Adipose tissue (tissue), 3 donors: Measurements from ENCODE around the gene ANTKMT. TPM values are rescaled to one million over a fixed set of nuclear protein-coding genes. Genes with fewer than 3 reads are reported as not detected.

Experiments used
- H3K27ac ChIP-seq: one replicate; pipeline ENCODE4 v1.5.1; 2013; ENCODE audit warnings: low read depth, low read length
- WGBS, 3 donors: extraction: QIAGEN DNeasy Blood & Tissue Kit; methylation state at CpG; one replicate each; pipeline ENCODE4 v1.1.7; 2013; 5-methylcytosine and 5-hydroxymethylcytosine counted together
- polyA plus RNA-seq, 3 donors: library from polyadenylated mRNA; stranded (reverse); fragments of 200-250 nt; gene quantifications; one replicate each; pipeline ENCODE4 v1.2.3, GENCODE V29; 2013
- donor health status: healthy with polysubstance abuse.
- donor health status: Bipolar disorder and iron deficiency.
- donor health status: healthy.

ANTKMT gene
- polyA plus RNA-seq, result 10 to 100 TPM; 10.1 to 33.4 (median 26.0) TPM

- H3K27ac ChIP-seq, result peak within 1 kb of the TSS; percentile 62
- WGBS, 3 donors, result 3 to 9% (median 9%) methylated on average over 82 to 106 of the region's 106 CpGs
These were observed at the start of gene ANTKMT for GRCh38 chr16:720990-721764. TSS of gene ANTKMT (plus strand) at chr16:721146. CDS start at chr16:721275, 129 bp downstream.

GRCh38 chr16:671353-672131 is 49.4 kb upstream of the ANTKMT start:
- 83 to 88% (median 86%) methylated on average over 35 to 40 of the region's 40 CpGs for WGBS, 3 donors
- H3K27ac ChIP-seq, result no peak overlapping the region

GRCh38 chr16:672371-672770 is 48.6 kb upstream of the ANTKMT start:
- 91 to 95% (median 94%) methylated on average over 19 of the region's 19 CpGs for WGBS, 3 donors
- no peak overlapping the region for H3K27ac ChIP-seq

- 95 to 96% (median 96%) methylated on average over 19 to 21 of the region's 21 CpGs for WGBS, 3 donors
- no peak overlapping the region for H3K27ac ChIP-seq
These were observed 48.1 kb upstream of the ANTKMT start for GRCh38 chr16:672851-673250.

- no peak overlapping the region for H3K27ac ChIP-seq
- WGBS, 3 donors, result 90 to 94% (median 92%) methylated on average over 16 to 18 of the region's 18 CpGs
These were observed 47.5 kb upstream of the ANTKMT start for GRCh38 chr16:673399-673991.

GRCh38 chr16:674214-674881 is 46.6 kb upstream of the ANTKMT start:
- H3K27ac ChIP-seq, result no peak overlapping the region
- 68 to 85% (median 73%) methylated on average over 22 of the region's 22 CpGs for WGBS, 3 donors

- WGBS, 3 donors, result 4 to 8% (median 7%) methylated on average over 58 to 73 of the region's 73 CpGs
- H3K27ac ChIP-seq, result no peak within 1 kb of the TSS
These were observed 45.7 kb upstream of the ANTKMT start, which contains the start of gene RHBDL1 for GRCh38 chr16:674968-675883. TSS of gene RHBDL1 (plus strand) at chr16:675671. CDS start at chr16:675791, 120 bp downstream.

GRCh38 chr16:675884-676564 is 44.9 kb upstream of the ANTKMT start:
- H3K27ac ChIP-seq, result no peak overlapping the region
- WGBS, 3 donors, result 44 to 49% (median 49%) methylated on average over 20 to 25 of the region's 25 CpGs

GRCh38 chr16:676565-676902 is 44.4 kb upstream of the ANTKMT start:
- H3K27ac ChIP-seq, result no peak overlapping the region
- WGBS, 3 donors, result 85 to 92% (median 91%) methylated on average over 18 to 21 of the region's 21 CpGs

- no peak overlapping the region for H3K27ac ChIP-seq
- WGBS, 3 donors, result 56 to 73% (median 67%) methylated on average over 23 of the region's 23 CpGs
These were observed 44.0 kb upstream of the ANTKMT start for GRCh38 chr16:676913-677312.

- WGBS, 3 donors, result 45 to 65% (median 49%) methylated on average over 53 to 57 of the region's 57 CpGs
- no peak overlapping the region for H3K27ac ChIP-seq
These were observed 43.4 kb upstream of the ANTKMT start for GRCh38 chr16:677316-678190.

- no peak overlapping the region for H3K27ac ChIP-seq
- WGBS, 3 donors, result 75 to 78% (median 76%) methylated on average over 21 of the region's 21 CpGs
These were observed 42.6 kb upstream of the ANTKMT start for GRCh38 chr16:678209-678857.

GRCh38 chr16:678858-679813 is 41.8 kb upstream of the ANTKMT start:
- WGBS, 3 donors, result 23 to 25% (median 25%) methylated on average over 46 to 52 of the region's 52 CpGs
- H3K27ac ChIP-seq, result no peak overlapping the region

GRCh38 chr16:679814-680624 is 40.9 kb upstream of the ANTKMT start, which contains the start of gene STUB1:
TSS of gene STUB1 (plus strand) at chr16:680410. CDS start at chr16:680526, 116 bp downstream.
- no peak within 1 kb of the TSS for H3K27ac ChIP-seq
- 1 to 2% (median 1%) methylated on average over 53 to 91 of the region's 91 CpGs for WGBS, 3 donors
